Neural cell (in vitro differentiated cells): ENCODE measurements around the gene STRIP1.

ENCODE experiments used
- EP300 ChIP-seq: fragments of 450-650 bp; conservative IDR thresholded peaks from 2 replicates; pipeline ENCODE4 v1.6.1; 2014; ENCODE audit warnings: antibody characterized with exemption, mild to moderate bottlenecking, moderate library complexity; ENCODE audit not compliant: poor library complexity, severe bottlenecking
- EZH2 ChIP-seq: fragments of 200-600, 300-800 bp; shearing (Covaris generic), sonication (generic); IDR thresholded peaks from 2 replicates; pipeline ENCODE4 v1.6.1; 2014; ENCODE audit warnings: antibody characterized with exemption, low read length, borderline replicate concordance, mild to moderate bottlenecking; ENCODE audit not compliant: insufficient read depth, poor library complexity, severe bottlenecking
- POLR2AphosphoS5 ChIP-seq: IDR thresholded peaks from 2 replicates; pipeline ENCODE4 v1.6.1; 2012
- RAD21 ChIP-seq: fragments of 450-650 bp; conservative IDR thresholded peaks from 2 replicates; pipeline ENCODE4 v1.6.1; 2014; ENCODE audit warnings: antibody characterized with exemption, mild to moderate bottlenecking, moderate library complexity
- TF ChIP-seq, protein P1 (sequence below): IDR thresholded peaks from 2 replicates; pipeline ENCODE4 v1.6.1; 2012; ENCODE audit warnings: borderline replicate concordance
- TF ChIP-seq, protein P2 (sequence below): fragments of 450-650 bp; IDR thresholded peaks from 2 replicates; pipeline ENCODE4 v1.5.1; 2014; ENCODE audit warnings: antibody characterized with exemption, mild to moderate bottlenecking, moderate library complexity; ENCODE audit not compliant: poor library complexity, severe bottlenecking

DNA sequence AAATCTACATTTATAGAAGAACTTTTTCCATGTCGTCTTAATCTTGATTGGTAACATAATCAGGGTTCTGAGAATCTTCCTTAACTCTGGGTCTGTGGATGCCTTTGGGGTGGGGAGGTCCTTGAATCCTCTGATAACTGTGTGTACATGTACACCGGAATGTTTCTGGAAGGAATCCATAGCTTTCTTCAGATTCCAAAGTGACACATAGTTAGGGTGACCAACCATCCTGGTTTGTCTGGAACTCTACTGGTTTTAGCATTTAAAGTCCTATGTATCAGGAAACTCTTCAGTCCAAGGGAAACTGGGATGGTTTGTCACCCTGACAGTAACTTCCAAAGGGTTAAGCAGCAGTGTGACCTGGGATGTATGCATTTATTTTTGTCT is 16.8 kb downstream of the STRIP1 start:
- TF ChIP-seq, protein P1, sequence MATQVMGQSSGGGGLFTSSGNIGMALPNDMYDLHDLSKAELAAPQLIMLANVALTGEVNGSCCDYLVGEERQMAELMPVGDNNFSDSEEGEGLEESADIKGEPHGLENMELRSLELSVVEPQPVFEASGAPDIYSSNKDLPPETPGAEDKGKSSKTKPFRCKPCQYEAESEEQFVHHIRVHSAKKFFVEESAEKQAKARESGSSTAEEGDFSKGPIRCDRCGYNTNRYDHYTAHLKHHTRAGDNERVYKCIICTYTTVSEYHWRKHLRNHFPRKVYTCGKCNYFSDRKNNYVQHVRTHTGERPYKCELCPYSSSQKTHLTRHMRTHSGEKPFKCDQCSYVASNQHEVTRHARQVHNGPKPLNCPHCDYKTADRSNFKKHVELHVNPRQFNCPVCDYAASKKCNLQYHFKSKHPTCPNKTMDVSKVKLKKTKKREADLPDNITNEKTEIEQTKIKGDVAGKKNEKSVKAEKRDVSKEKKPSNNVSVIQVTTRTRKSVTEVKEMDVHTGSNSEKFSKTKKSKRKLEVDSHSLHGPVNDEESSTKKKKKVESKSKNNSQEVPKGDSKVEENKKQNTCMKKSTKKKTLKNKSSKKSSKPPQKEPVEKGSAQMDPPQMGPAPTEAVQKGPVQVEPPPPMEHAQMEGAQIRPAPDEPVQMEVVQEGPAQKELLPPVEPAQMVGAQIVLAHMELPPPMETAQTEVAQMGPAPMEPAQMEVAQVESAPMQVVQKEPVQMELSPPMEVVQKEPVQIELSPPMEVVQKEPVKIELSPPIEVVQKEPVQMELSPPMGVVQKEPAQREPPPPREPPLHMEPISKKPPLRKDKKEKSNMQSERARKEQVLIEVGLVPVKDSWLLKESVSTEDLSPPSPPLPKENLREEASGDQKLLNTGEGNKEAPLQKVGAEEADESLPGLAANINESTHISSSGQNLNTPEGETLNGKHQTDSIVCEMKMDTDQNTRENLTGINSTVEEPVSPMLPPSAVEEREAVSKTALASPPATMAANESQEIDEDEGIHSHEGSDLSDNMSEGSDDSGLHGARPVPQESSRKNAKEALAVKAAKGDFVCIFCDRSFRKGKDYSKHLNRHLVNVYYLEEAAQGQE: no peak
- TF ChIP-seq, protein P2, sequence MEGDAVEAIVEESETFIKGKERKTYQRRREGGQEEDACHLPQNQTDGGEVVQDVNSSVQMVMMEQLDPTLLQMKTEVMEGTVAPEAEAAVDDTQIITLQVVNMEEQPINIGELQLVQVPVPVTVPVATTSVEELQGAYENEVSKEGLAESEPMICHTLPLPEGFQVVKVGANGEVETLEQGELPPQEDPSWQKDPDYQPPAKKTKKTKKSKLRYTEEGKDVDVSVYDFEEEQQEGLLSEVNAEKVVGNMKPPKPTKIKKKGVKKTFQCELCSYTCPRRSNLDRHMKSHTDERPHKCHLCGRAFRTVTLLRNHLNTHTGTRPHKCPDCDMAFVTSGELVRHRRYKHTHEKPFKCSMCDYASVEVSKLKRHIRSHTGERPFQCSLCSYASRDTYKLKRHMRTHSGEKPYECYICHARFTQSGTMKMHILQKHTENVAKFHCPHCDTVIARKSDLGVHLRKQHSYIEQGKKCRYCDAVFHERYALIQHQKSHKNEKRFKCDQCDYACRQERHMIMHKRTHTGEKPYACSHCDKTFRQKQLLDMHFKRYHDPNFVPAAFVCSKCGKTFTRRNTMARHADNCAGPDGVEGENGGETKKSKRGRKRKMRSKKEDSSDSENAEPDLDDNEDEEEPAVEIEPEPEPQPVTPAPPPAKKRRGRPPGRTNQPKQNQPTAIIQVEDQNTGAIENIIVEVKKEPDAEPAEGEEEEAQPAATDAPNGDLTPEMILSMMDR: no peak
- no peak for TF ChIP-seq EZH2
- TF ChIP-seq POLR2AphosphoS5: no peak
- no peak for TF ChIP-seq EP300
- no peak for TF ChIP-seq RAD21
